Measurements from ENCODE around the gene FNDC3B. TPM values are rescaled to one million over a fixed set of nuclear protein-coding genes. Genes with fewer than 3 reads are reported as not detected.
A peak's percentile ranks its signal among the peaks of the same experiment; 100 is the strongest.

Gene FNDC3B
- total RNA-seq, 1 donor from 2014 or later, result 103 TPM

GRCh38 chr3:172332256-172333041 is 293.1 kb downstream of the FNDC3B start:
- DNase-seq (ENCODE audit: low spot score), result peak; percentile 70

GRCh38 chr3:172333042-172333377 is 293.6 kb downstream of the FNDC3B start:
- no peak for DNase-seq (ENCODE audit: low spot score)

GRCh38 chr3:172333692-172334457 is 294.5 kb downstream of the FNDC3B start:
- DNase-seq (ENCODE audit: low spot score), result no peak

GRCh38 chr3:172334671-172335207 is 295.4 kb downstream of the FNDC3B start:
- DNase-seq (ENCODE audit: low spot score), result no peak

GRCh38 chr3:172339892-172340291 is 300.5 kb downstream of the FNDC3B start:
- DNase-seq (ENCODE audit: low spot score), result no peak

DNA sequence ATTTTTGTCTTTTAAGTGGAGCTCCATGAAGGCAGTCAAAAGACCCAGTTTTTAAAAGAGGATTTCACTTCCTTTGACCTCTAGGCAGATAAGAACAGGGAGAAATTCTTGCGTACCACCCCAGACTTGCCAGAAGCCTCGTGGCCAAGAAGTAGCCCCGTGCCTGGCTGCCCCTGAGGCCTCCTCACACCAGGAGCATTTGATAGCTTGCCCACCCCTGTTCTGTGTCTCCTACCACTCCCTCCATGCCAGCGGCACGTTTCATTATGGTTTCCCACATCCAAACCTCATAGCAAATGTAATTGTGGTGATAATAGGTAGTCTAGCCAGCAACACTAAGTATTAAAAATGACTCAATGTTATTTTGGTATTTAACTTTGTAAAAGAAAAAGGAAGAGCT is 301.2 kb downstream of the FNDC3B start:
- no peak for DNase-seq (ENCODE audit: low spot score)

DNA sequence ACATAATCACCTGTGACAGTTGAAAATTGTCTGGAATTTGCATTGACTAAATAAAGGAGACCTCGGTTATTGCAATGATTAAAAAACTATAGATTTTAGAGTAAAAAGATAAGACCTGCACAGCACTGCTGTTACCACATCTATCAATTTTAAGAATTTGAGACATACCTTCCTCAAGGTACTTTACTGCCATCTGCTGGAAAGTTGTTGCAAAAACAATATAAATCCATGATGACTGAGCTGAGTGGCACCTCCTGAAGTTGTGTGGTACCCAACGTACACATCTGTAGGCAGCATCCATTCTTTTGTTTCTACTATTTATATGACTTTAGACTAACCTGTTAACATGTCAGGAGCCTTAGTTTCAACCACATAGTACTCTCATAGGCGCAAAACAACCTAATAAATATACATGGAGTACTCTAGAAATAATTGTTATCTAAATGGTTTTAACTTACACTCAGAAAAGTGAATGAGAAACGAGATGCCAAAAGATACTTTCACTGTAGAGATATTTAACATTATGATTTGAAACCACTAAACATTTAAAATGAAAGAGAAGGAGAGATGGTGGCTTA is 302.2 kb downstream of the FNDC3B start:
- DNase-seq (ENCODE audit: low spot score), result no peak

- DNase-seq (ENCODE audit: low spot score), result no peak
These were observed 302.8 kb downstream of the FNDC3B start for GRCh38 chr3:172342097-172342659.

GRCh38 chr3:172343117-172343516 is 303.7 kb downstream of the FNDC3B start:
- DNase-seq (ENCODE audit: low spot score), result no peak

GRCh38 chr3:172343979-172344378 is 304.6 kb downstream of the FNDC3B start:
- no peak for DNase-seq (ENCODE audit: low spot score)

GRCh38 chr3:172346161-172346560 is 306.8 kb downstream of the FNDC3B start:
- DNase-seq (ENCODE audit: low spot score), result no peak

GRCh38 chr3:172347895-172348679 is 308.7 kb downstream of the FNDC3B start:
- no peak for DNase-seq (ENCODE audit: low spot score)

GRCh38 chr3:172351895-172352466 is 312.6 kb downstream of the FNDC3B start:
- no peak for DNase-seq (ENCODE audit: low spot score)

DNA sequence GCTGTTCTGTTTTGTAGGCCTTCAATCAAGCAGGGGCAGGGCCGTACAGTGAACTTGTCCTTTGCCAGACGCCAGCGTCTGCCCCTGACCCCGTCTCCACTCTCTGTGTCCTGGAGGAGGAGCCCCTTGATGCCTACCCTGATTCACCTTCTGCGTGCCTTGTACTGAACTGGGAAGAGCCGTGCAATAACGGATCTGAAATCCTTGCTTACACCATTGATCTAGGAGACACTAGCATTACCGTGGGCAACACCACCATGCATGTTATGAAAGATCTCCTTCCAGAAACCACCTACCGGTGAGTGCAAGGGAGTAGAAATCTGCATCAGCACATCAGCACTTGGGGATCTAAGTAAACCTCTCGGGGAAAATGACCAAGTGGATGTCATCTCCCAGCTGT is 313.4 kb downstream of the FNDC3B start:
- no peak for DNase-seq (ENCODE audit: low spot score)

- no peak for DNase-seq (ENCODE audit: low spot score)
These were observed 315.6 kb downstream of the FNDC3B start for GRCh38 chr3:172354931-172355499.

DNA sequence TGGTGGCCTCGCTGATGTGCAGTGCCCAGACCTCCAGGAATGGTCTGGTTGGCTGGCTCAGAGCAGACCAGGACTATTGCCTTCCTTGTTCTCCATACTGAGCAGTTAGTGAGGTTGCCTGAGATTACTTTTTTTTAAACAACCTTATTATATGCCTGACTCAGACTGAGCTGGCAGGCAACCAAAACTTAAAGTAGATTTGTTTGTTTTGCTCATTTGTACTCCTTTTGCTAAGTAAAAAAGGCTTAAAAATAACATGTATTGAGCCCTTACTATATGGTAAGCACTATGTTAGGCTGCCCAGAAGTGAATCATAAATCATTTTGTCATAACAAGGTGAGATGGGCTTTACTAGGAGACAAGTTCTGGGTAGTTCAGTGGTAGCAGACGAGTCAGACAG is 316.5 kb downstream of the FNDC3B start:
- no peak for DNase-seq (ENCODE audit: low spot score)

- no peak for DNase-seq (ENCODE audit: low spot score)
These were observed 317.0 kb downstream of the FNDC3B start for GRCh38 chr3:172356427-172356826.

DNA sequence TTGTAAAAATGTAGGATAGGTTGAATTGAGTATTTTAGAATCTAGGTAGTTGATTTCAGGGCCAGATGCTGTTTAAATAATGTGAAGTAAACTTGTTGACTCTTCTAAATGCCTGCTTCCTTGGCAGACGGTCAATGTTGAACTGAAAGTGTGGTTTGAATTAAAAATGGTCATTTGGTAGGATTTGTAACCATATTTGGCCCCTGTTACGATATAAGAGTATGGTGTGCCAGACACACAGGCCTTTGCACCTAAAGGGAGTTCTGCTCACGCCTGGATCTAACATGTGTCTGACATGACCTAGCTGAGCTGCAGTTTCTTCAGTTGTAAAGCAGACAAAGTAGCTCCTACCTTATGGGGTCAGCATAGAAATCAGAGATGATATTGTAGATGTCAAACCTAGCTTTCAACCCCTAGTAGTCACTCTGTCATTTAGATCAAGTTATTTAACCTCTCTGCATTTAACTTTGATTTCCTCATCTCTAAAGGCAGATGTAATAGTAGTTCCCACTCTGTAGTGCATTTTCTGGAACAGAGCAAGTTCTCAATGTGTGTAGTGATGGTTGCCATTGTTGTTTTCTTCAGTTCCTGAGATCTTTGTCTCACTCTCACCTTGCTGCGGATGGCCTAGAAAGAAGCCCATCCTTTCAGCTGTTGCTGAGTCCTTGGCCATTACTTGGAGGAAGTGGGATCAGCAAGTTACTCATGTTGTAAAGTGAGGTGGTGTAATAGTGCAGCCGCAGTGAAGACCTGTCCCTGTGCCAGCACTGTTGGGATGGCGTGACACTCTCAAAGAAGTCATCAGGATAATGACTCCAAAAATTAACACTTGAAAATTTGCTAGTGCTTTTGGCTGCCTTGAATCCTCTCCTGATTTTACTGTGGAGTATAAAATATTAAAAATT is 318.7 kb downstream of the FNDC3B start:
- no peak for DNase-seq (ENCODE audit: low spot score)

DNA sequence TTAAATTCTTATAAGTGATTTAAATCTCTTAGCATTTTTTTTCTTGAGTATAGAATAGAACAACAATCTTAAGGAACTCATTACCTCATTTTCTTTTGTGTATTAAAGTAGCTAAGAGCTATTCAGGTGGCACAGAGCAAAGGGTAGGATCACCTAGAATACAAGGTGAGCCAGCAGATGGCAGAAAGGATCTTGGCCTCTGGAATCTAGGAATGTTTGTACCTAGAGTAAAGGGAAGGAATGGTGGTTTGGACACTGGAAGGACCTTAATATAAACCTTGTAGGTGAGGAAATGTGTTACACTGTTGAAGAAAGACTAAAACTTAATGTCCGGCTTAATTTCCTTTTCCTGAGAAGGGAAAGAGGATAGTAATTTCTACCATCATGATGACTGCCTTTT is 319.9 kb downstream of the FNDC3B start:
- DNase-seq (ENCODE audit: low spot score), result no peak

DNA sequence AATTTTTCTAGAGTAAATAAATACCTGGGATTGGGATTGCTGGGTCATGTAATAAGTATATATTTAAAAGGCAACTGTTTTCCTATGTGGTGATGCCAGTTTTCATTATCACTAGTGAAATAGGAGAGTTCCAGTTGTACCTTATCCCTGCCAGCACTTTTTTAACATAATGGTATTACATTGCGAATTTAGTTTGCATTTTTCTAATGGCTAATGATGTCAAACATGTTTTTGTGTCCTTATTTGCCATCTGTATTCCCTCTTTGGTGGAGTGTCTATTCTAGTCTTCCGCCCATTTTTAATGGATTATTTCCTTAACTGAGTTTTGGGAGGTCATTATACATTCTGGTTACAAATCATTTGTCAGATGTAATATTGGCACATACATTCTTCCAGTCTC is 320.6 kb downstream of the FNDC3B start:
- no peak for DNase-seq (ENCODE audit: low spot score)

Data from mucosa of gallbladder (tissue), 1 donor.